ENCODE data around the gene LRRC41. TPM values are rescaled to one million over a fixed set of nuclear protein-coding genes. Genes with fewer than 3 reads are reported as not detected.

LRRC41 gene
- 39.1 TPM for polyA plus RNA-seq (2013, experiment 1 of 2)
- polyA plus RNA-seq (2013, experiment 2 of 2), result 39.3 TPM

- Histone ChIP-seq H3K27me3 (ENCODE audit: control insufficient read depth in 3 of 3, insufficient read depth in 3 of 3, low read depth in 1 of 3, low read length in 3 of 3) (no peaks in the 10 kb centered on the region), H3K18ac (ENCODE audit: low read length) (peak within 1 kb of the TSS; percentile 98), H3K9ac (ENCODE audit: low read depth, low read length, poor library complexity) (peak within 1 kb of the TSS; percentile 98), H2AK5ac (ENCODE audit: low read depth, low read length) (peak within 1 kb of the TSS; percentile 44), H3K4me2 (ENCODE audit: insufficient read depth, low read length, poor library complexity, severe bottlenecking) (peak within 1 kb of the TSS; percentile 98), H3K14ac (ENCODE audit: low read length) (peak within 1 kb of the TSS; percentile 73), H2BK15ac (ENCODE audit: low read length) (peak within 1 kb of the TSS; percentile 83), H2BK120ac (ENCODE audit: low read depth, low read length) (peak within 1 kb of the TSS; percentile 72), H3K4ac (ENCODE audit: low read length) (peak within 1 kb of the TSS; percentile 69), H2AFZ (ENCODE audit: low read length) (peak within 1 kb of the TSS; percentile 86), H3K23ac (ENCODE audit: low read depth, low read length, poor library complexity) (peak within 1 kb of the TSS; percentile 98), H2BK5ac (ENCODE audit: low read length) (peak within 1 kb of the TSS; percentile 98), H3K36me3 (replicated peaks in 1 of 2; ENCODE audit: control insufficient read depth in 2 of 2, insufficient read depth in 2 of 2, low read length in 2 of 2) (peaks cover 0 to 29% of the 10 kb centered on the region in 2 donors), H3K27ac (replicated peaks; ENCODE audit: low read length) (peak within 1 kb of the TSS; percentile 86), H4K8ac (ENCODE audit: low read depth, low read length) (no peak within 1 kb of the TSS), H3K4me3 (ENCODE audit: low read length in 2 of 2) (peak within 1 kb of the TSS; percentile 87 to 93), H2BK12ac (ENCODE audit: low read length) (peak within 1 kb of the TSS; percentile 16), H3K79me1 (ENCODE audit: low read depth, low read length) (peaks cover 6% of the 10 kb centered on the region), H3K4me1 (ENCODE audit: control insufficient read depth in 2 of 2, insufficient read depth in 1 of 2, low read depth in 1 of 2, low read length in 2 of 2) (peaks cover 10 to 12% of the 10 kb centered on the region in 2 donors), H3K9me3 (replicated peaks in 1 of 2; ENCODE audit: control insufficient read depth in 2 of 2, insufficient read depth in 1 of 2, low read depth in 1 of 2, low read length in 2 of 2) (no peaks in the 10 kb centered on the region), H4K91ac (ENCODE audit: low read depth, low read length, poor library complexity) (peak within 1 kb of the TSS; percentile 3)
- peak; percentile 97 for DNase-seq (ENCODE audit: low spot score)
- WGBS, 2 donors (ENCODE audit: extremely low coverage in 2 of 2, insufficient read length in 2 of 2, insufficient replicate concordance in 1 of 2), result no CpG with 5 or more reads among the region's 61 CpGs
Observed at GRCh38 chr1:46303038-46303871, at the start of gene LRRC41, which contains the start of gene UQCRH. Gene LRRC41, minus strand, starts transcription at chr1:46303616. Its CDS starts 294 bp downstream, at chr1:46303322. Gene UQCRH, plus strand, starts transcription at chr1:46303698. Its CDS starts 69 bp downstream, at chr1:46303767.

GRCh38 chr1:46352363-46352762, 48.9 kb upstream of the LRRC41 start:
- Histone ChIP-seq H3K27ac (replicated peaks; ENCODE audit: low read length) (no peak overlapping the region), H2BK120ac (ENCODE audit: low read depth, low read length) (no peak overlapping the region), H3K18ac (ENCODE audit: low read length) (no peak overlapping the region), H3K4me3 (ENCODE audit: low read length in 2 of 2) (no peak overlapping the region), H4K8ac (ENCODE audit: low read depth, low read length) (no peak overlapping the region), H2BK5ac (ENCODE audit: low read length) (no peak overlapping the region), H2AK5ac (ENCODE audit: low read depth, low read length) (no peak overlapping the region), H3K14ac (ENCODE audit: low read length) (no peak overlapping the region), H3K23ac (ENCODE audit: low read depth, low read length, poor library complexity) (no peak overlapping the region), H3K9me3 (replicated peaks in 1 of 2; ENCODE audit: control insufficient read depth in 2 of 2, insufficient read depth in 1 of 2, low read depth in 1 of 2, low read length in 2 of 2) (peaks cover 0 to 4% of the 10 kb centered on the region in 2 donors), H2AFZ (ENCODE audit: low read length) (no peak overlapping the region), H3K9ac (ENCODE audit: low read depth, low read length, poor library complexity) (no peak overlapping the region), H2BK12ac (ENCODE audit: low read length) (no peak overlapping the region), H3K36me3 (replicated peaks in 1 of 2; ENCODE audit: control insufficient read depth in 2 of 2, insufficient read depth in 2 of 2, low read length in 2 of 2) (peaks cover 22 to 82% of the 10 kb centered on the region in 2 donors), H3K27me3 (ENCODE audit: control insufficient read depth in 3 of 3, insufficient read depth in 3 of 3, low read depth in 1 of 3, low read length in 3 of 3) (no peaks in the 10 kb centered on the region), H2BK15ac (ENCODE audit: low read length) (no peak overlapping the region), H4K91ac (ENCODE audit: low read depth, low read length, poor library complexity) (no peak overlapping the region), H3K4me1 (ENCODE audit: control insufficient read depth in 2 of 2, insufficient read depth in 1 of 2, low read depth in 1 of 2, low read length in 2 of 2) (no peaks in the 10 kb centered on the region), H3K79me1 (ENCODE audit: low read depth, low read length) (no peaks in the 10 kb centered on the region), H3K4ac (ENCODE audit: low read length) (no peak overlapping the region), H3K4me2 (ENCODE audit: insufficient read depth, low read length, poor library complexity, severe bottlenecking) (no peak overlapping the region)
- DNase-seq (ENCODE audit: low spot score), result no peak
- WGBS, 2 donors (ENCODE audit: extremely low coverage in 2 of 2, insufficient read length in 2 of 2, insufficient replicate concordance in 1 of 2), result 100% methylated on average over 1 of the region's 2 CpGs; no CpG with 5 or more reads in 1 of the 2 donors

GRCh38 chr1:46345281-46345680, 41.9 kb upstream of the LRRC41 start:
- peaks cover 34 to 74% of the 10 kb centered on the region in 2 donors for H3K36me3 ChIP-seq (replicated peaks in 1 of 2; ENCODE audit: control insufficient read depth in 2 of 2, insufficient read depth in 2 of 2, low read length in 2 of 2)
- no peak overlapping the region for H2BK120ac ChIP-seq (ENCODE audit: low read depth, low read length)
- no peaks in the 10 kb centered on the region for H3K9me3 ChIP-seq (replicated peaks in 1 of 2; ENCODE audit: control insufficient read depth in 2 of 2, insufficient read depth in 1 of 2, low read depth in 1 of 2, low read length in 2 of 2)
- H3K14ac ChIP-seq (ENCODE audit: low read length), result no peak overlapping the region
- H2BK5ac ChIP-seq (ENCODE audit: low read length), result no peak overlapping the region
- peaks cover 7% of the 10 kb centered on the region for H3K79me1 ChIP-seq (ENCODE audit: low read depth, low read length)
- no peak overlapping the region for H2AFZ ChIP-seq (ENCODE audit: low read length)
- no peak overlapping the region for H3K9ac ChIP-seq (ENCODE audit: low read depth, low read length, poor library complexity)
- H3K4me3 ChIP-seq (ENCODE audit: low read length in 2 of 2), result no peak overlapping the region
- H3K27me3 ChIP-seq (ENCODE audit: control insufficient read depth in 3 of 3, insufficient read depth in 3 of 3, low read depth in 1 of 3, low read length in 3 of 3), result no peaks in the 10 kb centered on the region
- no peak overlapping the region for H2BK15ac ChIP-seq (ENCODE audit: low read length)
- H3K4me1 ChIP-seq (ENCODE audit: control insufficient read depth in 2 of 2, insufficient read depth in 1 of 2, low read depth in 1 of 2, low read length in 2 of 2), result peaks cover 0 to 4% of the 10 kb centered on the region in 2 donors
- DNase-seq (ENCODE audit: low spot score), result no peak
- no peak overlapping the region for H3K18ac ChIP-seq (ENCODE audit: low read length)
- no peak overlapping the region for H3K4ac ChIP-seq (ENCODE audit: low read length)
- H2AK5ac ChIP-seq (ENCODE audit: low read depth, low read length), result no peak overlapping the region
- H3K4me2 ChIP-seq (ENCODE audit: insufficient read depth, low read length, poor library complexity, severe bottlenecking), result no peak overlapping the region
- H4K91ac ChIP-seq (ENCODE audit: low read depth, low read length, poor library complexity), result no peak overlapping the region
- no peak overlapping the region for H3K23ac ChIP-seq (ENCODE audit: low read depth, low read length, poor library complexity)
- H3K27ac ChIP-seq (replicated peaks; ENCODE audit: low read length), result no peak overlapping the region
- no peak overlapping the region for H4K8ac ChIP-seq (ENCODE audit: low read depth, low read length)
- H2BK12ac ChIP-seq (ENCODE audit: low read length), result no peak overlapping the region

GRCh38 chr1:46344481-46344880, 41.1 kb upstream of the LRRC41 start:
- H4K8ac ChIP-seq (ENCODE audit: low read depth, low read length), result no peak overlapping the region
- H3K23ac ChIP-seq (ENCODE audit: low read depth, low read length, poor library complexity), result no peak overlapping the region
- H3K14ac ChIP-seq (ENCODE audit: low read length), result no peak overlapping the region
- no peak overlapping the region for H3K4ac ChIP-seq (ENCODE audit: low read length)
- DNase-seq (ENCODE audit: low spot score), result no peak
- H2BK12ac ChIP-seq (ENCODE audit: low read length), result no peak overlapping the region
- peaks cover 0 to 8% of the 10 kb centered on the region in 2 donors for H3K4me1 ChIP-seq (ENCODE audit: control insufficient read depth in 2 of 2, insufficient read depth in 1 of 2, low read depth in 1 of 2, low read length in 2 of 2)
- no CpG with 5 or more reads among the region's 3 CpGs for WGBS, 2 donors (ENCODE audit: extremely low coverage in 2 of 2, insufficient read length in 2 of 2, insufficient replicate concordance in 1 of 2)
- no peak overlapping the region for H2BK120ac ChIP-seq (ENCODE audit: low read depth, low read length)
- H3K79me1 ChIP-seq (ENCODE audit: low read depth, low read length), result peaks cover 7% of the 10 kb centered on the region
- H2BK5ac ChIP-seq (ENCODE audit: low read length), result no peak overlapping the region
- H3K27me3 ChIP-seq (ENCODE audit: control insufficient read depth in 3 of 3, insufficient read depth in 3 of 3, low read depth in 1 of 3, low read length in 3 of 3), result no peaks in the 10 kb centered on the region
- H3K9ac ChIP-seq (ENCODE audit: low read depth, low read length, poor library complexity), result no peak overlapping the region
- no peak overlapping the region for H3K18ac ChIP-seq (ENCODE audit: low read length)
- H2AFZ ChIP-seq (ENCODE audit: low read length), result no peak overlapping the region
- H3K36me3 ChIP-seq (replicated peaks in 1 of 2; ENCODE audit: control insufficient read depth in 2 of 2, insufficient read depth in 2 of 2, low read length in 2 of 2), result peaks cover 33 to 66% of the 10 kb centered on the region in 2 donors
- no peak overlapping the region for H3K27ac ChIP-seq (replicated peaks; ENCODE audit: low read length)
- H3K4me2 ChIP-seq (ENCODE audit: insufficient read depth, low read length, poor library complexity, severe bottlenecking), result no peak overlapping the region
- H4K91ac ChIP-seq (ENCODE audit: low read depth, low read length, poor library complexity), result no peak overlapping the region
- H3K9me3 ChIP-seq (replicated peaks in 1 of 2; ENCODE audit: control insufficient read depth in 2 of 2, insufficient read depth in 1 of 2, low read depth in 1 of 2, low read length in 2 of 2), result no peaks in the 10 kb centered on the region
- no peak overlapping the region for H2AK5ac ChIP-seq (ENCODE audit: low read depth, low read length)
- H3K4me3 ChIP-seq (ENCODE audit: low read length in 2 of 2), result no peak overlapping the region
- H2BK15ac ChIP-seq (ENCODE audit: low read length), result no peak overlapping the region
